ENCODE measurements around the gene FOXB1.

DNA sequence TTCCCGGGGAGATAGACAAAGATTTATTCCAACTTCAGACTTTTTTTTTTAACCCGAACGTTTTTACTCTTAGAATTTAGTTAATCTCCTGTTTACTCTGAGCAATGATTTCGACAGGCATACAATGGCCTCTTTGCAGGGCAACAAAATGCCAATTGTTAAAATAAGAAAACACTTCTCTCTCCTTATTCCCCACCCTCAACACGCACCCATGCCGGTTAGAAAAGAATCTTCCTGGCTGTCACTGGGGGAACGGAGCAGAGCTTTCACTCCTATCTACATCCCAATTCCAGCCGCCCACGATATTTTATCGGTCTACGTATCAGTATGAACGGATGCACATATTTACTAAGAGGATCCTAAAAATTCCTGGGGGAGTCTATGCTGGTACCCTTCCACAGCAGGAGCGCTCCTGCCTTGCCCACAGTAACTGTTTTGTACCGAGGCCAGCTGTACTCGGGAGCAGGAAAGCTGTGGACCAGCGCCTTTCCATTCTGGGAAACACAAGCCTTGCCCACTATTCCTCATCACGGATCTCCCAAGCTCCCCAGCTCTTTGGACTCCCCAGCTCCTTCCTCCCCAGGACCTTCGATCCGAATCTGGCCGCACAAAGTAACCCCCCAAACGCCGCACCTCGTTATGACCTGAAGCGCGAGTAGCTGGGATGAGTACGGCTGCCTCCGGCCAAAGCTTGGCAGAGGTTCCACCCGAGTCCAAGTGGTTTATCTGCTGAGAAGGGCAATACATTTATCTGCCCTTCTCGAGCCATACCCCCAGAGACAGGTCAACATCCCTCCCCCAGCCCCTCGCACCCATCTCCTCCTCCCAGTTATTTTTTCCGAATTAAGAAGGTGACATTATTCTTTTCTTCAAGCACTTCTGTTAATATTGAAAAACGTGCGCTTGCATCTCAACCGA, 2.2 kb upstream of the FOXB1 start:
- TF ChIP-seq, protein P1, sequence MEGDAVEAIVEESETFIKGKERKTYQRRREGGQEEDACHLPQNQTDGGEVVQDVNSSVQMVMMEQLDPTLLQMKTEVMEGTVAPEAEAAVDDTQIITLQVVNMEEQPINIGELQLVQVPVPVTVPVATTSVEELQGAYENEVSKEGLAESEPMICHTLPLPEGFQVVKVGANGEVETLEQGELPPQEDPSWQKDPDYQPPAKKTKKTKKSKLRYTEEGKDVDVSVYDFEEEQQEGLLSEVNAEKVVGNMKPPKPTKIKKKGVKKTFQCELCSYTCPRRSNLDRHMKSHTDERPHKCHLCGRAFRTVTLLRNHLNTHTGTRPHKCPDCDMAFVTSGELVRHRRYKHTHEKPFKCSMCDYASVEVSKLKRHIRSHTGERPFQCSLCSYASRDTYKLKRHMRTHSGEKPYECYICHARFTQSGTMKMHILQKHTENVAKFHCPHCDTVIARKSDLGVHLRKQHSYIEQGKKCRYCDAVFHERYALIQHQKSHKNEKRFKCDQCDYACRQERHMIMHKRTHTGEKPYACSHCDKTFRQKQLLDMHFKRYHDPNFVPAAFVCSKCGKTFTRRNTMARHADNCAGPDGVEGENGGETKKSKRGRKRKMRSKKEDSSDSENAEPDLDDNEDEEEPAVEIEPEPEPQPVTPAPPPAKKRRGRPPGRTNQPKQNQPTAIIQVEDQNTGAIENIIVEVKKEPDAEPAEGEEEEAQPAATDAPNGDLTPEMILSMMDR (IDR thresholded peaks at IDR 0.05) = no peak
- TF ChIP-seq EP300 (IDR thresholded peaks at IDR 0.05) = no peak
- TF ChIP-seq POLR2AphosphoS5 (IDR thresholded peaks at IDR 0.05) = no peak

Measured in esophagus muscularis mucosa (tissue), 4 donors.